Spleen (tissue), 7 donors: Measurements from ENCODE around the gene OR51I1.

Experiments used
- POLR2A ChIP-seq, 3 donors: fragments of 450-650 bp; IDR thresholded peaks; one replicate each; pipeline ENCODE4 v1.5.1; 2017; ENCODE audit warnings: antibody characterized with exemption in 3 of 3, mild to moderate bottlenecking in 1 of 3
- TF ChIP-seq, protein P1 (sequence below), 11 experiments: fragments of 200-600 bp in 7 of 11; fragments of 450-650 bp in 4 of 11; sonication (generic) in 4 of 11; IDR thresholded peaks in 8 of 11; conservative IDR thresholded peaks in 3 of 11; 1 replicate in 7 of 11; 2 replicates in 4 of 11; pipeline versions ENCODE4 v1.4.0 to v1.8.0; 2016 to 2021; ENCODE audit warnings: antibody characterized with exemption in 11 of 11, inconsistent platforms in 4 of 11, mild to moderate bottlenecking in 1 of 11
- donor health status: DM: no; HTN: no; CAD: no; lungs with moderate emphysema.
- donor health status: DM: no; HTN: no; CAD: no.
- donor health status: DM: no; HTN: no; CAD: no.

DNA sequence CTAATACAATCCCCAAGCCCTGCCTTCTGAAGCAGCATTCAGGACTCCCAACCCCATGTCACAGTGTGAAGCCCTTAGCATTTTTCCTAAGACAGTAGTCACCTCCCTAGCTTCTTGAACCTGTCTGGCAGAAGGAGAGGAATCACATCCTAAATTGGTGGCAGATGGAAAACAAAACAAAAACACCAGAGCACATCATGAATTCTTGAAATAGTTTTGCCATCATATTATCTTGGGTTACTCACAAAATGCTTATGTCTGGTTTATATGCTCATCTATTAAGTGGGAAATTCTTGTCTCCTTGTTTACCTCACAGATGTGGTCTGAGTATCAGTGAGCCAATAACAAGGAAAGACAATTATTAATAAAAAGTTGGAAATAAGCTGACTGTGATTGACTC, 42.4 kb downstream of the OR51I1 start:
- TF ChIP-seq, protein P1, sequence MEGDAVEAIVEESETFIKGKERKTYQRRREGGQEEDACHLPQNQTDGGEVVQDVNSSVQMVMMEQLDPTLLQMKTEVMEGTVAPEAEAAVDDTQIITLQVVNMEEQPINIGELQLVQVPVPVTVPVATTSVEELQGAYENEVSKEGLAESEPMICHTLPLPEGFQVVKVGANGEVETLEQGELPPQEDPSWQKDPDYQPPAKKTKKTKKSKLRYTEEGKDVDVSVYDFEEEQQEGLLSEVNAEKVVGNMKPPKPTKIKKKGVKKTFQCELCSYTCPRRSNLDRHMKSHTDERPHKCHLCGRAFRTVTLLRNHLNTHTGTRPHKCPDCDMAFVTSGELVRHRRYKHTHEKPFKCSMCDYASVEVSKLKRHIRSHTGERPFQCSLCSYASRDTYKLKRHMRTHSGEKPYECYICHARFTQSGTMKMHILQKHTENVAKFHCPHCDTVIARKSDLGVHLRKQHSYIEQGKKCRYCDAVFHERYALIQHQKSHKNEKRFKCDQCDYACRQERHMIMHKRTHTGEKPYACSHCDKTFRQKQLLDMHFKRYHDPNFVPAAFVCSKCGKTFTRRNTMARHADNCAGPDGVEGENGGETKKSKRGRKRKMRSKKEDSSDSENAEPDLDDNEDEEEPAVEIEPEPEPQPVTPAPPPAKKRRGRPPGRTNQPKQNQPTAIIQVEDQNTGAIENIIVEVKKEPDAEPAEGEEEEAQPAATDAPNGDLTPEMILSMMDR (IDR thresholded peaks at IDR 0.05 in 8 of 11, conservative IDR thresholded peaks at IDR 0.05 in 3 of 11): no peak
- no peak for TF ChIP-seq POLR2A (IDR thresholded peaks at IDR 0.05)
